Osteocyte (in vitro differentiated cells): ENCODE data around the gene ARHGEF16. TPM values are rescaled to one million over a fixed set of nuclear protein-coding genes. Genes with fewer than 3 reads are reported as not detected.

ENCODE experiments used
- DNase-seq: peaks from one replicate; pipeline ENCODE4 v3.0.0; 2021; ENCODE audit warnings: mixed read lengths; ENCODE audit not compliant: unreplicated experiment; ENCODE audit errors: extremely low spot score
- H3K27ac Mint-ChIP-seq: one replicate; pipeline ENCODE4 v1.8.0; 2021; ENCODE audit warnings: mild to moderate bottlenecking, mixed read lengths; ENCODE audit not compliant: unreplicated experiment
- H3K27me3 Mint-ChIP-seq: one replicate; pipeline ENCODE4 v1.8.0; 2021; ENCODE audit warnings: mixed read lengths; ENCODE audit not compliant: unreplicated experiment
- H3K36me3 Mint-ChIP-seq: one replicate; pipeline ENCODE4 v1.8.0; 2021; ENCODE audit warnings: mixed read lengths; ENCODE audit not compliant: unreplicated experiment
- H3K4me1 Mint-ChIP-seq: one replicate; pipeline ENCODE4 v1.8.0; 2021; ENCODE audit warnings: mixed read lengths; ENCODE audit not compliant: unreplicated experiment
- H3K4me3 Mint-ChIP-seq: one replicate; pipeline ENCODE4 v1.8.0; 2021; ENCODE audit warnings: mild to moderate bottlenecking, moderate library complexity, mixed read lengths; ENCODE audit not compliant: unreplicated experiment
- H3K9me3 Mint-ChIP-seq: one replicate; pipeline ENCODE4 v1.8.0; 2021; ENCODE audit warnings: mixed read lengths; ENCODE audit not compliant: unreplicated experiment
- CTCF ChIP-seq: fragments of 200-600 bp; sonication (generic); IDR thresholded peaks from 2 replicates; pipeline ENCODE4 v1.5.0; 2021; ENCODE audit warnings: antibody characterized with exemption, mild to moderate bottlenecking, moderate library complexity
- total RNA-seq: library from RNA; stranded (reverse); gene quantifications from 2 replicates; pipeline ENCODE4 v1.2.1, GENCODE V29; 2021

The ARHGEF16 gene
- total RNA-seq, 1 donor from 2014 or later: 3.2 TPM

GRCh38 chr1:3481046-3481445, 26.6 kb downstream of the ARHGEF16 start:
- Mint-ChIP-seq H3K9me3 (no peaks in the 10 kb centered on the region), H3K4me1 (peaks cover 5% of the 10 kb centered on the region), H3K36me3 (no peaks in the 10 kb centered on the region), H3K27ac (no peak overlapping the region), H3K27me3 (no peaks in the 10 kb centered on the region), H3K4me3 (no peak overlapping the region)
- no peak for TF ChIP-seq CTCF
- no peak for DNase-seq

- no peak for TF ChIP-seq CTCF
- no peaks in the 10 kb centered on the region for H3K9me3 Mint-ChIP-seq
- DNase-seq: no peak
- peaks cover 5% of the 10 kb centered on the region for H3K4me1 Mint-ChIP-seq
- H3K27ac Mint-ChIP-seq: no peak overlapping the region
- H3K4me3 Mint-ChIP-seq: no peak overlapping the region
- H3K27me3 Mint-ChIP-seq: no peaks in the 10 kb centered on the region
- H3K36me3 Mint-ChIP-seq: no peaks in the 10 kb centered on the region
These were observed 27.4 kb downstream of the ARHGEF16 start for GRCh38 chr1:3481836-3482375.

GRCh38 chr1:3482378-3482849, 27.9 kb downstream of the ARHGEF16 start:
- H3K4me1 Mint-ChIP-seq: peaks cover 5% of the 10 kb centered on the region
- no peak for TF ChIP-seq CTCF
- H3K27ac Mint-ChIP-seq: no peak overlapping the region
- no peaks in the 10 kb centered on the region for H3K27me3 Mint-ChIP-seq
- H3K36me3 Mint-ChIP-seq: no peaks in the 10 kb centered on the region
- DNase-seq: no peak
- no peaks in the 10 kb centered on the region for H3K9me3 Mint-ChIP-seq
- no peak overlapping the region for H3K4me3 Mint-ChIP-seq

- peaks cover 3% of the 10 kb centered on the region for H3K9me3 Mint-ChIP-seq
- H3K27me3 Mint-ChIP-seq: no peaks in the 10 kb centered on the region
- peaks cover 6% of the 10 kb centered on the region for H3K36me3 Mint-ChIP-seq
- DNase-seq: no peak
- no peak overlapping the region for H3K4me3 Mint-ChIP-seq
- no peak overlapping the region for H3K27ac Mint-ChIP-seq
- H3K4me1 Mint-ChIP-seq: peaks cover 5% of the 10 kb centered on the region
- TF ChIP-seq CTCF: no peak
These were observed 28.9 kb downstream of the ARHGEF16 start for GRCh38 chr1:3483380-3483779.

GRCh38 chr1:3483801-3484444, 29.5 kb downstream of the ARHGEF16 start:
- Mint-ChIP-seq H3K9me3 (peaks cover 7% of the 10 kb centered on the region), H3K27ac (no peak overlapping the region), H3K4me3 (no peak overlapping the region), H3K27me3 (no peaks in the 10 kb centered on the region), H3K36me3 (peaks cover 11% of the 10 kb centered on the region), H3K4me1 (peaks cover 5% of the 10 kb centered on the region)
- peak; percentile 75 for TF ChIP-seq CTCF
- no peak for DNase-seq
